Mucosa of stomach (tissue), 1 donor: ENCODE results near the gene PLEKHG1.

Source experiments
- H3K27me3 ChIP-seq: one replicate; pipeline ENCODE4 v1.7.0; 2013; ENCODE audit warnings: mild to moderate bottlenecking, low read length; ENCODE audit not compliant: control insufficient read depth, insufficient read depth
- H3K36me3 ChIP-seq: one replicate; pipeline ENCODE4 v1.7.0; 2013; ENCODE audit warnings: low read length; ENCODE audit not compliant: control insufficient read depth, insufficient read depth
- H3K4me1 ChIP-seq: one replicate; pipeline ENCODE4 v1.7.0; 2013; ENCODE audit warnings: mild to moderate bottlenecking, low read length; ENCODE audit not compliant: control insufficient read depth, insufficient read depth
- H3K4me3 ChIP-seq: one replicate; pipeline ENCODE4 v1.7.0; 2013; ENCODE audit warnings: low read length
- H3K9ac ChIP-seq: one replicate; pipeline ENCODE4 v1.7.0; 2013; ENCODE audit warnings: mild to moderate bottlenecking, low read length, moderate library complexity
- H3K9me3 ChIP-seq: one replicate; pipeline ENCODE4 v1.7.0; 2013; ENCODE audit warnings: mild to moderate bottlenecking, low read length, moderate library complexity; ENCODE audit not compliant: control insufficient read depth
- donor health status: Pancreatic carcinoma.

The PLEKHG1 gene

GRCh38 chr6:150634964-150635292 is 35.2 kb downstream of the PLEKHG1 start:
- Histone ChIP-seq H3K4me1 (peaks cover 27% of the 10 kb centered on the region), H3K9ac (no peak overlapping the region), H3K27me3 (no peaks in the 10 kb centered on the region), H3K4me3 (no peak overlapping the region), H3K36me3 (no peaks in the 10 kb centered on the region), H3K9me3 (no peaks in the 10 kb centered on the region)

GRCh38 chr6:150635906-150636514 is 36.3 kb downstream of the PLEKHG1 start:
- Histone ChIP-seq H3K9me3 (no peaks in the 10 kb centered on the region), H3K4me1 (peaks cover 27% of the 10 kb centered on the region), H3K9ac (no peak overlapping the region), H3K27me3 (no peaks in the 10 kb centered on the region), H3K4me3 (no peak overlapping the region), H3K36me3 (no peaks in the 10 kb centered on the region)

GRCh38 chr6:150636808-150637207 is 37.1 kb downstream of the PLEKHG1 start:
- Histone ChIP-seq H3K9me3 (no peaks in the 10 kb centered on the region), H3K4me1 (peaks cover 27% of the 10 kb centered on the region)

GRCh38 chr6:150637266-150637665 is 37.6 kb downstream of the PLEKHG1 start:
- H3K9ac ChIP-seq: no peak overlapping the region
- H3K36me3 ChIP-seq: no peaks in the 10 kb centered on the region
- no peak overlapping the region for H3K4me3 ChIP-seq
- H3K4me1 ChIP-seq: peaks cover 23% of the 10 kb centered on the region
- no peaks in the 10 kb centered on the region for H3K9me3 ChIP-seq
- no peaks in the 10 kb centered on the region for H3K27me3 ChIP-seq

More at GRCh38 chr6:150636808-150637207, 37.1 kb downstream of the PLEKHG1 start:
- Histone ChIP-seq H3K36me3 (no peaks in the 10 kb centered on the region), H3K27me3 (no peaks in the 10 kb centered on the region), H3K9ac (no peak overlapping the region), H3K4me3 (no peak overlapping the region)

- no peaks in the 10 kb centered on the region for H3K36me3 ChIP-seq
- peaks cover 19% of the 10 kb centered on the region for H3K4me1 ChIP-seq
- no peak overlapping the region for H3K9ac ChIP-seq
- H3K9me3 ChIP-seq: no peaks in the 10 kb centered on the region
- H3K4me3 ChIP-seq: no peak overlapping the region
- H3K27me3 ChIP-seq: no peaks in the 10 kb centered on the region
Measured at GRCh38 chr6:150638267-150638666, 38.6 kb downstream of the PLEKHG1 start.

- Histone ChIP-seq H3K4me1 (peaks cover 19% of the 10 kb centered on the region), H3K9ac (no peak overlapping the region), H3K4me3 (no peak overlapping the region), H3K9me3 (no peaks in the 10 kb centered on the region), H3K36me3 (no peaks in the 10 kb centered on the region), H3K27me3 (no peaks in the 10 kb centered on the region)
Measured at GRCh38 chr6:150638765-150639164, 39.1 kb downstream of the PLEKHG1 start.

- H3K36me3 ChIP-seq: no peaks in the 10 kb centered on the region
- H3K4me3 ChIP-seq: no peak overlapping the region
- no peaks in the 10 kb centered on the region for H3K27me3 ChIP-seq
- H3K9ac ChIP-seq: no peak overlapping the region
- H3K4me1 ChIP-seq: peaks cover 19% of the 10 kb centered on the region
- H3K9me3 ChIP-seq: no peaks in the 10 kb centered on the region
Measured at GRCh38 chr6:150639823-150640331, 40.2 kb downstream of the PLEKHG1 start.

- H3K36me3 ChIP-seq: no peaks in the 10 kb centered on the region
- H3K4me1 ChIP-seq: peaks cover 13% of the 10 kb centered on the region
- H3K9me3 ChIP-seq: no peaks in the 10 kb centered on the region
- no peak overlapping the region for H3K9ac ChIP-seq
- no peak overlapping the region for H3K4me3 ChIP-seq
- no peaks in the 10 kb centered on the region for H3K27me3 ChIP-seq
Measured at GRCh38 chr6:150640556-150641209, 41.0 kb downstream of the PLEKHG1 start.

GRCh38 chr6:150641398-150642139 is 41.9 kb downstream of the PLEKHG1 start:
- Histone ChIP-seq H3K27me3 (no peaks in the 10 kb centered on the region), H3K4me1 (peaks cover 4% of the 10 kb centered on the region), H3K9me3 (no peaks in the 10 kb centered on the region), H3K9ac (peak overlapping the region; percentile 62), H3K36me3 (no peaks in the 10 kb centered on the region), H3K4me3 (peak overlapping the region; percentile 35)

- Histone ChIP-seq H3K9me3 (no peaks in the 10 kb centered on the region), H3K4me1 (no peaks in the 10 kb centered on the region), H3K4me3 (no peak overlapping the region), H3K27me3 (no peaks in the 10 kb centered on the region), H3K36me3 (no peaks in the 10 kb centered on the region), H3K9ac (no peak overlapping the region)
Measured at GRCh38 chr6:150646228-150646627, 46.5 kb downstream of the PLEKHG1 start.

GRCh38 chr6:150647051-150647450 is 47.4 kb downstream of the PLEKHG1 start:
- H3K4me3 ChIP-seq: no peak overlapping the region
- H3K36me3 ChIP-seq: no peaks in the 10 kb centered on the region
- H3K9me3 ChIP-seq: no peaks in the 10 kb centered on the region
- H3K9ac ChIP-seq: no peak overlapping the region
- H3K27me3 ChIP-seq: no peaks in the 10 kb centered on the region
- no peaks in the 10 kb centered on the region for H3K4me1 ChIP-seq
